GM12865 (cell line): ENCODE data around the gene STAB2.
"Not testable (repeated sequence)": the region's sequence is repeated elsewhere in the genome, so short reads cannot be mapped to it uniquely, and the experiment has no call there.

Source experiments
- DNase-seq: peaks from one replicate; pipeline ENCODE4 v3.0.0; 2010; ENCODE audit warnings: low read depth
- H3K4me3 ChIP-seq: 2 replicates; pipeline ENCODE4 v1.5.1; 2011; ENCODE audit warnings: mild to moderate bottlenecking, low read depth, low read length, control low read depth
- CTCF ChIP-seq: IDR thresholded peaks from 2 replicates; pipeline ENCODE4 v1.5.1; 2011; ENCODE audit warnings: low read length, control low read depth, low read depth, inconsistent platforms; ENCODE audit not compliant: insufficient read depth; ENCODE audit errors: missing control alignments

The STAB2 gene

GRCh38 chr12:103640831-103641230 lies 53.8 kb downstream of the STAB2 start:
- no peak overlapping the region for H3K4me3 ChIP-seq
- peak; percentile 74 for DNase-seq
- no peak for TF ChIP-seq CTCF

- DNase-seq = no peak
- H3K4me3 ChIP-seq = no peak overlapping the region
- TF ChIP-seq CTCF = no peak
Measured at GRCh38 chr12:103642240-103642864, 55.3 kb downstream of the STAB2 start.

- H3K4me3 ChIP-seq = no peak overlapping the region
- TF ChIP-seq CTCF = no peak
- DNase-seq = no peak
Measured at GRCh38 chr12:103645202-103645601, 58.1 kb downstream of the STAB2 start.

- DNase-seq = no peak
- TF ChIP-seq CTCF = no peak
- H3K4me3 ChIP-seq = no peak overlapping the region
Measured at GRCh38 chr12:103647267-103647666, 60.2 kb downstream of the STAB2 start.

- TF ChIP-seq CTCF = no peak
- no peak overlapping the region for H3K4me3 ChIP-seq
- no peak for DNase-seq
Measured at GRCh38 chr12:103652808-103653207, 65.7 kb downstream of the STAB2 start.

GRCh38 chr12:103653568-103654173 lies 66.6 kb downstream of the STAB2 start:
- not testable (repeated sequence) for DNase-seq, H3K4me3 ChIP-seq

GRCh38 chr12:103654816-103655215 lies 67.7 kb downstream of the STAB2 start:
- no peak for TF ChIP-seq CTCF
- no peak overlapping the region for H3K4me3 ChIP-seq
- no peak for DNase-seq
